Measurements from ENCODE around the gene MT1G.
A peak's percentile ranks its signal among the peaks of the same experiment; 100 is the strongest.
"Not testable (repeated sequence)": the region's sequence is repeated elsewhere in the genome, so short reads cannot be mapped to it uniquely, and the experiment has no call there.

The MT1G gene

DNA sequence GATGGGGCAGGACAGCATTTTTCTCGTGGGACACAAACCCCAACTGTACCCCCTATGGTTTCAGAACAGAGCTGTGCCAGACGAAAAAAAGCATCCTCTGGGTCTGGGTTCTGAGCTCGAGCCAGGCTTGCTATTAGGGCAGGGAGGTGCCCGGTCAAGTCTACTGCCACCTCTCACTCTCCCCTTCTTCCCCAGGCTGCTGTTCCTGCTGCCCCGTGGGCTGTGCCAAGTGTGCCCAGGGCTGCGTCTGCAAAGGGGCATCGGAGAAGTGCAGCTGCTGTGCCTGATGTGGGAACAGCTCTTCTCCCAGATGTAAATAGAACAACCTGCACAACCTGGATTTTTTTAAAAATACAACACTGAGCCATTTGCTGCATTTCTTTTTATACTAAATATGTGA, 41.2 kb downstream of the MT1G start:
- no peak for DNase-seq
- in situ Hi-C loops (cut with HindIII; ENCODE audit: low pct_ligation_motif_present, low pct_unique_long_range_greater_than_20kb, low sequenced_read_pairs): no loop called here

GRCh38 chr16:56625943-56626654, 41.8 kb downstream of the MT1G start:
- in situ Hi-C loops (cut with HindIII; ENCODE audit: low pct_ligation_motif_present, low pct_unique_long_range_greater_than_20kb, low sequenced_read_pairs): no loop called here
- DNase-seq: peak; percentile 55

DNA sequence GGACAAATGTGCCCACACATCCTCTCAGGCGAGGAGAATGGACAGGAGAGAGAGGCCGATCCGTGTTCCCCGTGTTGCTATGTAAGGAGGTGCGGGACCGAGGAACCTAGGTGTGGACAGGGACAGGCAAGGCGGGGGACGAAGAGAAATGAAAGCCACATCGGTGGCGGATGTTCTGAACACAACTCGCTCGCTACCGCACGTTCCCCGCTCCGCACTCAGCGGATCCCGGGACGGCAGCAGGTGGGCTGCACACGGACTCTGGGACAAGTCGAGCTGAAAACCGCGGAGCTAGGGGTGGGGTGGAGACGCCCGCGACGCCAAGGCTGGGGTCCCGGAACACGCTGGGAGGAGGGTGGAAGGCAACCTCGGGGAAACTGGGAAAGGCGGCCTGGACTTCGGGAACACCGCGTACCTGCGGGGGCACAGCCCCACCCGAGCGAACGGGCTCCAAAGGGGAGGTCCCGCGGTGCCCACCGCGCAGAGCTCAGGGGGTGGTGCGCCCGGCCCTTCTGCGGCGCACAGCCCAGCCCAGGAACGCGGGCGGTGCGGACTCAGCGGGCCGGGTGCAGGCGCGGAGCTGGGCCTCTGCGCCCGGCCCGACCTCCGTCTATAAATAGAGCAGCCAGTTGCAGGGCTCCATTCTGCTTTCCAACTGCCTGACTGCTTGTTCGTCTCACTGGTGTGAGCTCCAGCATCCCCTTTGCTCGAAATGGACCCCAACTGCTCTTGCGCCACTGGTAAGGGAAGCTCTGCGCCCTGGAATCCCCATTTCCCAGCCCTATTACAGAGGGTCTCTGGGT, 42.5 kb downstream of the MT1G start, which contains the start of gene MT1E:
Gene MT1E (plus strand): TSS at position 642 of the 803 bp plus-strand sequence. CDS start 71 bp downstream, at position 713.
- DNase-seq: peak; percentile 94
- in situ Hi-C loops (cut with HindIII; ENCODE audit: low pct_ligation_motif_present, low pct_unique_long_range_greater_than_20kb, low sequenced_read_pairs): no loop called here

DNA sequence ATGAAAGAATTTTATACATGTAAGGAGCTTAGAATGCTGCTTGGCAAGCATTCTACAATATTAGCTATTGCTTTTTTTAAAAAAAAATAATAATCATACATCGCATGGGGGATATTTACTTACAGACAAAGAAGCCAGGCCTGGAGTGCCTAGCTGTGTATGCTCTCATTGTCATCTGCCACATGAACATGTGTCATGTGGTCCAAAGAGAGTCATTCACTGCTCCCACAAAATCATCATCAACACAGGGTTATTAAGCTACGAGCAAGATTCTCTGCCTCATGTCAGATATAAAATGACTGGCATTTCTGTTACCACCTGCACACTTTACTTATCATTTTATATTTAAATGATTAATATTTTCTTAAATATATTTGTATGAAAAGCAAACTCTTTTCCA, 44.2 kb downstream of the MT1G start:
- DNase-seq: no peak
- in situ Hi-C loops (cut with HindIII; ENCODE audit: low pct_ligation_motif_present, low pct_unique_long_range_greater_than_20kb, low sequenced_read_pairs): no loop called here

GRCh38 chr16:56623184-56623583, 44.7 kb downstream of the MT1G start:
- not testable (repeated sequence) for DNase-seq

GRCh38 chr16:56621665-56622445, 46.0 kb downstream of the MT1G start:
- in situ Hi-C loops (cut with HindIII; ENCODE audit: low pct_ligation_motif_present, low pct_unique_long_range_greater_than_20kb, low sequenced_read_pairs); DNase-seq: not testable (repeated sequence)

More at GRCh38 chr16:56623184-56623583, 44.7 kb downstream of the MT1G start:
- in situ Hi-C loops (cut with HindIII; ENCODE audit: low pct_ligation_motif_present, low pct_unique_long_range_greater_than_20kb, low sequenced_read_pairs): not testable (repeated sequence)

DNA sequence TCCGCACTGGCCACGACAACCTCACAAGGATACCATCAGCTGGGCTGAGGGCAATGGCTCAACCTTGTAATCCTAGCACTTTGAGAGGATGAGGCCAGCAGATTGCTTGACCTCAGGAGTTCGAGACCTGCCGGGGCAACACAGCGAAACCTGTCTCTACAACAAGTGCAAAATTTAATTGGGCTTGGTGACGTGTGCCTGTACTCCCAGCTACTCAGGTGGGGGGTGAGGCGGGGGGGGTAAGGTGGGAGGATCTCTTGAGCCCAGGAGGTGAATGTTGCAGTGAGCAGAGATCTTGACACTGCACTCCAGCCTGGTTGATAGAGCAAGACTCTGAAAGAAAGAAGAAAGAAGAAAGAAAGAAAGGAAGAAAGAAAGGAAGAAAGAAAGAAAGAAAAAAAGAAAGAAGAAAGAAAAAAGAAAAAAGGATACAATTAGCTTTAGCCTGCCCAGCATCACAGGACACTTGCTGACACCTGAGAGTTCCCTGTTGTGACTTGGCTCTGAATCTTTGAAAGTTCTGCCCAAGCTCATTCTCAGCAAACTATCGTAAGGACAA, 47.4 kb downstream of the MT1G start:
- in situ Hi-C loops (cut with HindIII; ENCODE audit: low pct_ligation_motif_present, low pct_unique_long_range_greater_than_20kb, low sequenced_read_pairs): no loop called here
- no peak for DNase-seq

GRCh38 chr16:56618138-56618537, 49.7 kb downstream of the MT1G start:
- no peak for DNase-seq
- in situ Hi-C loops (cut with HindIII; ENCODE audit: low pct_ligation_motif_present, low pct_unique_long_range_greater_than_20kb, low sequenced_read_pairs): no loop called here

DNA sequence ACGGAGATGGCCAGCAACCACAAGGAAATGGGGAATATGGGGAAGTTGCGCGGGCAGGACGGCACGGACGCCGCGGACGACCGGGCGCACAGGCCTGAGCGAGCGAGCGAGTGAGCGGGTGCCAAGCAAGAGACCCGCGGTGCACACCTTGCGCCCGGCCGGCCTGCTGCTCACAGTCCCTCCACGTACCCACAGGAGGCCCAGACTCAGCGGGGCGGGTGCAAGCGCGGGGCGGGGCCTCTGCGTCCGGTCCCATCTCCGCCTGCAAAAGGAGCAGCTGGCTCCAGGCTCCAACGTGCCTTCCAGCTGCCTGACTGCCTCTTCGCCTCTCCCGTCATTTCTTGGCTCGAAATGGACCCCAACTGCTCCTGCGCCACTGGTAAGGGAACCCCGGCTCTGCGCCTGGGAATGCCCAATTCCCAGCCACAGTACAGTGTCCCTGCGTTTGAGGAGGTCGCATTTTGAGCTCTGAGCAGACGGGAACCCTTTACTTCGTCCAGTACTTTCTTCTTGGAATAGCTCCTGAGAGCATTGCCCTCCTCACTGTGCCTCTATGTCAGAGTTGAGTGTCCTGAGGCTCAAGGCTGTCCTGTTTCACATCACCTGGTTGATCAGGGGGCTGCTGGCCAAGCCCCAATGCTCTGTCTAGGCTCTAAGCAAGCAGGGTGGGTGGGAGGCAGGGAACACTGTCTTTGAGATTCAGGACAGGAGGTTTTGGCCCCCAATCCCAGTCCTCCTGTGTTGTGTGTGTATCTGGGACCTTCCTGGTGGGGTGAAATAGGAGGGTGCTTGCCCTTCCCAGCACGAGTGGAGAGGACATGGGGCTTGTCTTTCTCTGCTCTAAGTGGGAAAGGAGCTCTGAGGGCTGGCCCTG, 50.4 kb downstream of the MT1G start:
- DNase-seq: no peak
- in situ Hi-C loops (cut with HindIII; ENCODE audit: low pct_ligation_motif_present, low pct_unique_long_range_greater_than_20kb, low sequenced_read_pairs): no loop called here
